Endothelial cell of hepatic sinusoid (primary cell): ENCODE data around the gene IQCC.

ENCODE experiments used
- in situ Hi-C: cut with HindIII; loops from 2 replicates; pipeline ENCODE4 v1.10.0; 2017; ENCODE audit warnings: low sequenced_read_pairs

The IQCC gene

GRCh38 chr1:32221980-32222755, 16.7 kb downstream of the IQCC start, which contains the start of the genes EIF3I and TMEM234:
Gene EIF3I, plus strand, starts transcription at chr1:32222407. Its CDS starts 35 bp downstream, at chr1:32222442.
Gene TMEM234, minus strand, starts transcription at chr1:32222353. Its CDS starts 31 bp downstream, at chr1:32222322.
- in situ Hi-C loops, result no loop called here

GRCh38 chr1:32223683-32224082, 18.2 kb downstream of the IQCC start:
- in situ Hi-C loops, result no loop called here

DNA sequence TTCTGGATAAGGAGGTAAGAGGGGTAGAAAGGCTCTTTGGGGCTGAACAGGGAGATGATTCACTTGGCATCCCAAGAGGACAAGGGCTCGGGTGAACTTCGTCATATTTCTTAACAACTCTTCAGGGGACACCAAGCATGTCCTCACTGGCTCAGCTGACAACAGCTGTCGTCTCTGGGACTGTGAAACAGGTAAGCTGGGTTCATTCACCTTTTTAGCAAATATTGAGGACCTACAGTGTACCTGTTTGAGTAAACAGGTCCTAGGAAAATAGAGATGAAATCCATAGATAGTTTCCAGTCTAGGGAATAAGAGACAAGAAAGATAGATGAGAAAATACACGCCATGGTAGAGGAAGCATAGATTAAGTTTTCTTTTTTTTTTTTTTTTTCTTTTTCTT, 18.8 kb downstream of the IQCC start:
- in situ Hi-C loops, result no loop called here

DNA sequence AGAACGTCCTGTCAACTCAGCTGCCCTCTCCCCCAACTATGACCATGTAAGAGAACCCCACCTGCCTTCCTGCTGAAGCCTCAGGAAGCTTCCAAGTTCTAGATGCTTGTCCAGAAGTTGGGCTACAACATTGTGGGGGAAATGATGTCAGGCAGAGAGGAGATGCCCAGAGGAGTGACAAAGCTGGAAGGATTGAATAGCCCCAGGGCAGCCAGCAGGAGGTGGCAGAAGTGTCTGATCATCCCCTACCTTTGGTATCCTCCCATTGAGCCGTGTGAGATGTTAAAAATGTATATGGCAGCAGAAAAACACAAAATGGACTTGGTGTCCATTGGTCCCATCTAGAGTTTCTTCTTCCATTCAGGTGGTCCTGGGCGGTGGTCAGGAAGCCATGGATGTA, 23.3 kb downstream of the IQCC start:
- in situ Hi-C loops, result no loop called here

GRCh38 chr1:32231843-32232432, 26.5 kb downstream of the IQCC start:
- in situ Hi-C loops, result no loop called here

GRCh38 chr1:32232558-32233304, 27.3 kb downstream of the IQCC start:
- in situ Hi-C loops, result no loop called here

DNA sequence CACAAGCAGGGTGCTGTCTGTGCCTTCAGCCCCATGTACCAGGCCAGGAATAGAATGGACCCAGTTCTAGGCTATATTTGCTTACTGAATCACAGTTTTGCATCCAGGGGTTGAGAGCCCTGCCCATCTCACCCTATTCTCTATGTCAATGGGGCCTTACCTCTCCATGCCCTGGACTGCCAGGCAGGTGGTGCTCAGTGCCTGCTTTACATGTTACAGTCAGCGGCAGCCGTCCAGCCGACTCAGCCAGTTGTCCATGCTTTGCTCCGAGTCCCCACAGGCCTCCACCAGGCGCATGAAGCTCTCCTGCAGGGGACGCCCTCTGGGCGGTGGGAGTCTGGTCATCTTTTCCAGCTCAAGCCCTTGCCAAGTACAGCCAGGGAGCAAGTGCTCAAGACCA, 29.3 kb downstream of the IQCC start:
- in situ Hi-C loops, result no loop called here

DNA sequence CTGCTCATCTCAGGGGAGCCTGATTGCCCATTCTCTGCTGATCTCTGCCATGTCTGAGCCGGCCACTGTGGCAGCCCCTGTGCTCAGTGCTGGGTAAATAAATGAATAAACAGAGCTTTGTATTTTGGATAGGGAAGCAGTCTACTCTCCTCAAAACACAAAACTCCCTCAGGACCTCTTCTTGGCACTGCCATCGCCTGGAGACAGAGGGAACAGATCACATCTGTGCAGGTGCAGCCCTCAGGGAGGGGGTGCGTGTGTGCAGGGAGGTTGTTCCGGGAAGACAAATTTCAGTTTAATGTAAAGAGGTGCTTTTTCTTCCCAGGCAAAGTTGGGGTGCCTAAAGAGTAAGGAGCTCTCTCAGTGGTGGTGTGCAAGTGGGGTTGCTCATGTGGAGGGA, 33.9 kb downstream of the IQCC start:
- in situ Hi-C loops, result no loop called here

- in situ Hi-C loops, result no loop called here
Measured at GRCh38 chr1:32239790-32240139, 34.3 kb downstream of the IQCC start.

- in situ Hi-C loops, result no loop called here
Measured at GRCh38 chr1:32240140-32240951, 34.9 kb downstream of the IQCC start.

GRCh38 chr1:32241001-32241763, 35.7 kb downstream of the IQCC start:
- in situ Hi-C loops, result no loop called here

DNA sequence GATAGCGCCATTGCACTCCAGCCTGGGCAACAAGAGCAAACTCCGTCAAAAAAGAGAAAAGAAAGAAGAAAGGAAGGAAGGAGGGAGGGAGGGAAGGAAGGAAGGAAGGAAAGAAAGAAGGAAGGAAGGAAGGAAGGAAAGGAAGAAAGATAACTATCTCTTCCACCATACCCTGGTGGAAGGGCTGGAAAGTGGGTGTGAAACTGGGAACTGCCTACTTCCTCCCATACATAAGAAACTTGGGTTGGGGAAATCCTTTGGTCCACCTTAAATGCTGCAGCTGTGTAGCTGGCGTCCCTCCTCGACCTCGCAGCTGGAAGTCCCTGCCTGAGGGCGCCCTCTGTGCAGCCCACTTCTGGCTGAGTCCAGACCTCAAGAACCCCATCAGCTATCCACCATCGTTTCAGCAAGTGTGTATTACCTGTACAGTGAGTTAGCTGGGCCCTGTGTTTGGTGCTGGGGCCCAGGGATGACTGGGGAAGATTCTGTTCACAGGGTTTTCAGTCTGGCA, 36.9 kb downstream of the IQCC start:
- in situ Hi-C loops, result no loop called here

DNA sequence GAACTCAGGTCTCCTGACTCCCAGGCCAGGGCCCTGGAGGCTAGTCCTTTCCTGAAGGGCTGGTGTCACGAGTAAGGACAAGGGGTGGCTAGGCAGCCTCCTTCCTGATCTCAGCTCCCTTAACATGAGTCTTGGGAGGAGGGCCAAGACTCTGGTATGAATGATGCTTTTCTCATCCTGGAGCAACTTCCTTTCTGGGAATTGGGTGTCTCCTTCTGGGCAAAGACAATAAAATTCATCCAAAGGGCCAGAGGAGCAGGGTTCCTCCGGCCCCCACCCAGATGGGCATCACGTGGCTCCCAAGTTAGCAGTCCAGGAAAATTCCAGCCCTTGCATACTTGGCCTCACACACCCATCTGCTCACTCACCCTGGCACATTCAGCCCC, 41.4 kb downstream of the IQCC start, which contains the start of gene FAM167B:
Gene FAM167B, plus strand, starts transcription at position 335 of the 386 bp plus-strand sequence. CDS start 200 bp downstream, outside the sequence.
- in situ Hi-C loops, result no loop called here

DNA sequence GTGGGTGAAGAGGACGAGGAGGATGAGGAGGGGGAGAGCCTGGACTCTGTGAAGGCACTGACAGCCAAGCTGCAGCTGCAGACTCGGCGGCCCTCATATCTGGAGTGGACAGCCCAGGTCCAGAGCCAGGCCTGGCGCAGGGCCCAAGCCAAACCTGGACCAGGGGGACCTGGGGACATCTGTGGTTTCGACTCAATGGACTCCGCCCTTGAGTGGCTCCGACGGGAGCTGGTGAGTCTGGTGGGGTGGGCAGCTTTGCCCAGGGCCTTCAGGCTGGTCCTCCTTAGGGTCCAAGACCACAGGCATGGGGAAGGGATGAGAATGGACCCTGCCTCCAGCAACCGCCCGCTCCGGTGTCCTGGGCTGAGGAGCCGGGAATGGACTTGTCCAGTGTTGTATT, 42.0 kb downstream of the IQCC start:
- in situ Hi-C loops, result no loop called here

GRCh38 chr1:32247983-32248889, 42.8 kb downstream of the IQCC start:
- in situ Hi-C loops, result no loop called here

GRCh38 chr1:32249831-32250525, 44.5 kb downstream of the IQCC start:
- in situ Hi-C loops, result loop anchor here (5.0 kb wide), 1 partner anchor 47 kb away; no protein-coding TSS in a partner anchor

GRCh38 chr1:32250893-32251716, 45.6 kb downstream of the IQCC start, which contains the start of gene LCK:
Gene LCK, plus strand, starts transcription at chr1:32251265. Its CDS starts 23,065 bp downstream, at chr1:32274330.
- in situ Hi-C loops, result loop anchor here (5.0 kb wide), 1 partner anchor 46 kb away; no protein-coding TSS in a partner anchor
